Tibial nerve (tissue), 4 donors: ENCODE measurements around the gene TOP2B. TPM values are rescaled to one million over a fixed set of nuclear protein-coding genes. Genes with fewer than 3 reads are reported as not detected.
A peak's percentile ranks its signal among the peaks of the same experiment; 100 is the strongest.

Experiments
- DNase-seq, 2 donors: peaks; one replicate each; pipeline ENCODE4 v3.0.0-alpha.2; 2019; ENCODE audit warnings: low spot score in 2 of 2
- H3K27ac ChIP-seq, 4 donors: fragments of 200-600 bp; sonication (generic) in 3 of 4; one replicate each; pipeline ENCODE4 v1.5.1; 2017 to 2019; ENCODE audit warnings: mild to moderate bottlenecking in 1 of 4
- H3K27me3 ChIP-seq, 2 donors: fragments of 200-600 bp; sonication (generic) in 1 of 2; one replicate each; pipeline versions ENCODE4 v1.5.1 to v1.6.0; 2017 to 2019
- H3K36me3 ChIP-seq, 3 donors: fragments of 200-600 bp; sonication (generic); one replicate each; pipeline ENCODE4 v1.5.1; 2018 to 2019
- H3K4me1 ChIP-seq, 4 donors: fragments of 200-600 bp; sonication (generic) in 3 of 4; one replicate each; pipeline ENCODE4 v1.5.1; 2017 to 2019
- H3K4me3 ChIP-seq, 4 donors: fragments of 200-600 bp; sonication (generic) in 3 of 4; one replicate each; pipeline ENCODE4 v1.5.1; 2017 to 2019; ENCODE audit warnings: mild to moderate bottlenecking in 1 of 4, moderate library complexity in 1 of 4
- H3K9me3 ChIP-seq, 4 donors: fragments of 200-600 bp; sonication (generic) in 3 of 4; one replicate each; pipeline ENCODE4 v1.5.1; 2017 to 2019
- CTCF ChIP-seq, 5 experiments: fragments of 200-600 bp in 3 of 5; fragments of 450-650 bp in 2 of 5; sonication (generic) in 3 of 5; IDR thresholded peaks; one replicate each; pipeline ENCODE4 v1.5.1; 2016 to 2019; ENCODE audit warnings: antibody characterized with exemption in 5 of 5, mild to moderate bottlenecking in 3 of 5, moderate library complexity in 2 of 5
- EP300 ChIP-seq, 2 donors: sonication (generic); formaldehyde crosslinking; IDR thresholded peaks; one replicate each; pipeline ENCODE4 v1.6.1; 2017; ENCODE audit warnings: antibody characterized with exemption in 2 of 2, mild to moderate bottlenecking in 1 of 2
- POLR2A ChIP-seq, 2 donors: fragments of 450-650 bp; IDR thresholded peaks; one replicate each; pipeline ENCODE4 v1.6.1; 2017; ENCODE audit warnings: antibody characterized with exemption in 2 of 2, mild to moderate bottlenecking in 2 of 2, moderate library complexity in 2 of 2
- WGBS, 2 donors: methylation state at CpG; one replicate each; pipeline ENCODE4 v1.1.5; 2018; 5-methylcytosine and 5-hydroxymethylcytosine counted together
- total RNA-seq, 4 donors: library from RNA; depleted of rRNA; stranded (reverse); fragments of >200 nt; gene quantifications; one replicate each; pipeline ENCODE4 v1.1.0, GENCODE V29; 2016

Gene TOP2B
- total RNA-seq, 4 donors from 2014 or later = 85.3 to 121 (median 99.3) TPM

GRCh38 chr3:25663869-25664811, 567 bp downstream of the TOP2B start:
- H3K4me1 ChIP-seq = peaks cover 0 to 53% (median 24%) of the 10 kb centered on the region in 4 donors
- peak; percentile 53 to 58 for DNase-seq
- peak overlapping the region; percentile 69 to 82 (median 76) for H3K4me3 ChIP-seq
- H3K36me3 ChIP-seq = no peaks in the 10 kb centered on the region
- no peaks in the 10 kb centered on the region for H3K9me3 ChIP-seq
- H3K27me3 ChIP-seq = no peaks in the 10 kb centered on the region
- 0 to 1% methylated on average over 52 to 68 of the region's 115 CpGs for WGBS, 2 donors
- TF ChIP-seq CTCF (IDR thresholded peaks at IDR 0.05) = no peak
- TF ChIP-seq EP300 (IDR thresholded peaks at IDR 0.05) = peak in 1 of 2 donors; percentile 8
- TF ChIP-seq POLR2A (IDR thresholded peaks at IDR 0.05) = no peak
- H3K27ac ChIP-seq = peak overlapping the region; percentile 95 to 99 (median 97)

DNA sequence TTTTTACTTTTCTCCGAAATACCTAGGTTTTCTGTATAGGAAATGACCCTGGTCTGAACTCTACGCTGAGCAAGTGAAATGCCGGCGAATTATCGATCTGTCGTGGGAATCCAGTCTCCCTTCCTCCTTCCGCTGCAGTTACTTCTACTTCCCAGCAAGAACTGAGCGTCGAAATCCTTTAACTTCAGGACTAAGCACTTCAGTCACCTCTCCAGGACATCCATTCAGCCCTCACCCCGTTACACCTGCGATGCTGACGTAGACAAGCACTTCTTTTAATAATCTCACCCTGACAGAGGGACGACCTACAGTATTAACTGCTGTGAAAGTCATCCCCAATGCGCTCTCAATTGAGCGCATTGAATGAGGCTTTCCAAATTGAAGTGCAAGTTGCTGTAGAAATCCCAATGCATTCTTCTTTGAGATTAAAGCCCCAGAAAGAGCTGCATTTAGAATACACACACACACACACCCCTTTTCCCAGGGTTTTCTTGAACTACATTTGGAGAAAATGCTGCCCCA, 1.3 kb downstream of the TOP2B start:
- H3K4me1 ChIP-seq = peaks cover 0 to 60% (median 29%) of the 10 kb centered on the region in 4 donors
- no peaks in the 10 kb centered on the region for H3K9me3 ChIP-seq
- no peak for DNase-seq
- H3K27me3 ChIP-seq = no peaks in the 10 kb centered on the region
- 1 to 2% methylated on average over 15 of the region's 15 CpGs for WGBS, 2 donors
- peak overlapping the region; percentile 69 to 82 (median 76) for H3K4me3 ChIP-seq
- H3K36me3 ChIP-seq = no peaks in the 10 kb centered on the region
- peak overlapping the region; percentile 95 to 99 (median 97) for H3K27ac ChIP-seq
- no peak for TF ChIP-seq EP300 (IDR thresholded peaks at IDR 0.05)
- TF ChIP-seq POLR2A (IDR thresholded peaks at IDR 0.05) = no peak
- TF ChIP-seq CTCF (IDR thresholded peaks at IDR 0.05) = no peak

- 7 to 9% methylated on average over 7 of the region's 7 CpGs for WGBS, 2 donors
- Histone ChIP-seq H3K27ac (peak overlapping the region; percentile 9 to 99 (median 97)), H3K9me3 (no peaks in the 10 kb centered on the region), H3K27me3 (no peaks in the 10 kb centered on the region), H3K4me1 (peaks cover 0 to 64% (median 29%) of the 10 kb centered on the region in 4 donors), H3K36me3 (no peaks in the 10 kb centered on the region), H3K4me3 (peak overlapping the region; percentile 69 to 82 (median 76))
- DNase-seq = no peak
- TF ChIP-seq CTCF (IDR thresholded peaks at IDR 0.05) (no peak), POLR2A (IDR thresholded peaks at IDR 0.05) (no peak), EP300 (IDR thresholded peaks at IDR 0.05) (no peak)
These were observed 1.9 kb downstream of the TOP2B start for GRCh38 chr3:25662736-25663320.

DNA sequence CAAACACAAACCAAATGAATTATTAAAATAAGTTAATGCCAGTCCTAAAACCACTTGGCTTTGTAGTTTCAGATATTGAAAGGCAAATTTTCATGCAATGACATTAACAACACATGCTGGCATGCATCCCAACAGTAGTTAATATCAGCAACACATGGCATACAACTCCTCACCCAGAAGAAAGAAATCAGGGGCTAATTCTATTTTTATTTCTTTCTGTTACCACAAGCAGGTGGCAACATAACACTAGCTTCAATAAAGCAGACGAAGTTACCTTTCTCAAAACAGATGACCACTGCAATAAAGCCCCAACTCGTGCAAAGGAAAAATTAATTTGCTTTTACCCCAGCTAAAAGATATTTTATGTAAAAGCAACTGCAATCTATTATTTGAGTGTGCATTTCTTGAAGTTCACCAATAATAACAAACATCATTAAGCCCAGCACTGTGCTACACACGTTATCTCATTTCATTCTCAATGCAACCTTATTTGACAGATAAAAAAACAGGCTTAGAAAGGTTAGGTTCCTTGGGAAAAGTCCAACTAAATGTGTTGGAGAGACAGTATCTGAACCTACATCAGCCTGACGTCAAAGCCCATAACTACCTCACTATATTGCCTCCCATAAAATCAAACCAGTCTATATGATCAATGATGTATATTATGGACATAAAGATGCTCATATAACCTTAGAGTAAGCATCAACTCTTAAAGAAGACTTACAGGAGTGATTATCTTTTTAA, 2.8 kb downstream of the TOP2B start:
- Histone ChIP-seq H3K4me3 (peak overlapping the region in 1 of 4 donors; percentile 69), H3K36me3 (no peaks in the 10 kb centered on the region), H3K9me3 (no peaks in the 10 kb centered on the region), H3K27me3 (no peaks in the 10 kb centered on the region), H3K4me1 (peaks cover 0 to 72% (median 30%) of the 10 kb centered on the region in 4 donors), H3K27ac (peak overlapping the region in 2 of 4 donors; percentile 98 to 99)
- no peak for TF ChIP-seq EP300 (IDR thresholded peaks at IDR 0.05)
- DNase-seq = no peak
- WGBS, 2 donors = 11 to 15% methylated on average over 4 of the region's 4 CpGs

- no peak overlapping the region for H3K27ac ChIP-seq
- TF ChIP-seq EP300 (IDR thresholded peaks at IDR 0.05) = no peak
- TF ChIP-seq POLR2A (IDR thresholded peaks at IDR 0.05) = no peak
- TF ChIP-seq CTCF (IDR thresholded peaks at IDR 0.05) = no peak
- no peak for DNase-seq
- H3K4me1 ChIP-seq = peaks cover 0 to 82% (median 37%) of the 10 kb centered on the region in 4 donors
- H3K36me3 ChIP-seq = no peaks in the 10 kb centered on the region
- H3K27me3 ChIP-seq = no peaks in the 10 kb centered on the region
- WGBS, 2 donors = 45 to 52% methylated on average over 1 of the region's 1 CpG
- no peak overlapping the region for H3K4me3 ChIP-seq
- H3K9me3 ChIP-seq = no peaks in the 10 kb centered on the region
These were observed 5.9 kb downstream of the TOP2B start for GRCh38 chr3:25658836-25659235.
